H1 (cell line): Measurements from ENCODE around the gene OXER1. TPM values are rescaled to one million over a fixed set of nuclear protein-coding genes. Genes with fewer than 3 reads are reported as not detected.

ENCODE experiments used
- CTCF ChIA-PET: fragments of 300-600 bp; sonication (Branson Sonifier 250); formaldehyde crosslinking; loops from one replicate; lab custom pipeline; 2021; ENCODE audit not compliant: partially characterized antibody; lab: Charles Lee
- POLR2A ChIA-PET: fragments of 300-600 bp; sonication (Branson Sonifier 250); formaldehyde crosslinking; loops from one replicate; lab custom pipeline; 2021; ENCODE audit warnings: inconsistent platforms; ENCODE audit not compliant: partially characterized antibody; lab: Charles Lee
- DNase-seq, 2 experiments: peaks; one replicate each; pipeline versions ENCODE4 v3.0.0 to v3.0.0-alpha.2; 2010 to 2022; ENCODE audit warnings: low spot score in 2 of 2, low read depth in 1 of 2, mixed read lengths in 1 of 2
- FAIRE-seq: peaks from 2 replicates; lab custom pipeline; 2011; peaks lifted over from hg19 to GRCh38; lab: Jason Lieb, UNC
- H2AFZ ChIP-seq: 2 replicates; pipeline ENCODE4 v1.8.1; 2012; ENCODE audit warnings: low read length, inconsistent platforms
- H2AK5ac ChIP-seq: 2 replicates; pipeline ENCODE4 v1.6.1; 2013; ENCODE audit warnings: low read depth, low read length
- H2BK120ac ChIP-seq: replicated peaks from 2 replicates; pipeline ENCODE3; 2013; ENCODE audit warnings: low read depth, low read length, inconsistent platforms
- H2BK12ac ChIP-seq: 2 replicates; pipeline ENCODE4 v1.6.1; 2013; ENCODE audit warnings: low read depth, low read length
- H2BK15ac ChIP-seq: 2 replicates; pipeline ENCODE4 v1.6.1; 2013; ENCODE audit warnings: low read length
- H2BK20ac ChIP-seq: 2 replicates; pipeline ENCODE4 v1.6.1; 2013; ENCODE audit warnings: low read length
- H2BK5ac ChIP-seq: 2 replicates; pipeline ENCODE4 v1.6.1; 2013; ENCODE audit warnings: low read depth, low read length
- H3K14ac ChIP-seq: 2 replicates; pipeline ENCODE4 v1.6.1; 2013; ENCODE audit warnings: inconsistent platforms; ENCODE audit not compliant: insufficient read length
- H3K18ac ChIP-seq: 2 replicates; pipeline ENCODE4 v1.6.1; 2013; ENCODE audit warnings: low read length; ENCODE audit errors: extremely low read depth
- H3K23ac ChIP-seq: 2 replicates; pipeline ENCODE4 v1.6.1; 2013; ENCODE audit warnings: inconsistent platforms; ENCODE audit not compliant: insufficient read length
- H3K23me2 ChIP-seq: 2 replicates; pipeline ENCODE4 v1.6.1; 2013; ENCODE audit warnings: low read depth, low read length
- H3K27ac ChIP-seq: 2 replicates; pipeline ENCODE4 v1.6.1; 2011; ENCODE audit warnings: low read depth, low read length, inconsistent platforms
- H3K27me3 ChIP-seq, 4 experiments: replicated peaks in 1 of 4; 1 replicate in 1 of 4; 2 replicates in 3 of 4; pipeline versions ENCODE4 v1.6.1 to v1.8.1; 2011 to 2013; ENCODE audit warnings: low read length in 3 of 4, mild to moderate bottlenecking in 3 of 4, inconsistent platforms in 2 of 4, mixed read lengths in 2 of 4, moderate library complexity in 1 of 4; ENCODE audit not compliant: control insufficient read depth in 3 of 4, insufficient read depth in 3 of 4; ENCODE audit errors: extremely low read depth in 1 of 4
- H3K36me3 ChIP-seq, 4 experiments: 2 replicates each; pipeline versions ENCODE4 v1.6.1 to v1.8.1; 2011 to 2013; ENCODE audit warnings: mild to moderate bottlenecking in 4 of 4, low read length in 3 of 4, moderate library complexity in 2 of 4, control low read depth in 1 of 4, inconsistent platforms in 1 of 4; ENCODE audit not compliant: insufficient read depth in 4 of 4, control insufficient read depth in 2 of 4
- H3K4ac ChIP-seq: replicated peaks from 2 replicates; pipeline ENCODE3; 2013; ENCODE audit warnings: low read length, low read depth, mixed read lengths, inconsistent platforms; ENCODE audit not compliant: insufficient read length
- H3K4me1 ChIP-seq, 4 experiments: replicated peaks in 1 of 4; 1 replicate in 1 of 4; 2 replicates in 3 of 4; pipeline versions ENCODE4 v1.6.1 to v1.8.1; 2011 to 2013; ENCODE audit warnings: low read length in 3 of 4, inconsistent platforms in 2 of 4, mixed read lengths in 1 of 4; ENCODE audit not compliant: insufficient read depth in 4 of 4, control insufficient read depth in 3 of 4
- H3K4me2 ChIP-seq, 2 experiments: 2 replicates each; pipeline versions ENCODE4 v1.6.1 to v1.8.1; 2011 to 2013; ENCODE audit warnings: low read depth in 2 of 2, low read length in 2 of 2, control low read depth in 1 of 2, inconsistent platforms in 1 of 2, mild to moderate bottlenecking in 1 of 2; ENCODE audit not compliant: insufficient read depth in 1 of 2
- H3K4me3 ChIP-seq, 4 experiments: fragments of 200-600, 300-600 bp in 1 of 4; sonication (generic), shearing (Covaris generic), sonication (Bioruptor Twin) in 1 of 4; 2 replicates each; pipeline versions ENCODE4 v1.5.1 to v1.8.1; 2011 to 2016; ENCODE audit warnings: low read length in 4 of 4, low read depth in 3 of 4, control low read depth in 2 of 4, inconsistent platforms in 2 of 4, mild to moderate bottlenecking in 2 of 4, mixed read lengths in 1 of 4, moderate library complexity in 1 of 4; ENCODE audit not compliant: insufficient read depth in 2 of 4; ENCODE audit errors: extremely low read depth in 1 of 4
- H3K56ac ChIP-seq: replicated peaks from 2 replicates; pipeline ENCODE3; 2013; ENCODE audit warnings: low read depth, mild to moderate bottlenecking, mixed read lengths, low read length, inconsistent platforms; ENCODE audit not compliant: insufficient read length
- H3K79me1 ChIP-seq: 2 replicates; pipeline ENCODE4 v1.6.1; 2013; ENCODE audit warnings: low read depth, low read length, control low read depth
- H3K79me2 ChIP-seq, 2 experiments: 2 replicates each; pipeline versions ENCODE4 v1.6.1 to v1.8.1; 2012 to 2013; ENCODE audit warnings: low read length in 2 of 2, mild to moderate bottlenecking in 2 of 2, inconsistent platforms in 1 of 2; ENCODE audit not compliant: insufficient read depth in 2 of 2, control insufficient read depth in 1 of 2
- H3K9ac ChIP-seq, 4 experiments: replicated peaks in 1 of 4; 1 replicate in 1 of 4; 2 replicates in 3 of 4; pipeline versions ENCODE4 v1.6.1 to v1.8.1; 2011 to 2013; ENCODE audit warnings: low read depth in 3 of 4, low read length in 3 of 4, control low read depth in 2 of 4, mild to moderate bottlenecking in 2 of 4, moderate library complexity in 2 of 4, inconsistent platforms in 1 of 4; ENCODE audit errors: extremely low read depth in 1 of 4
- H3K9me3 ChIP-seq, 2 experiments: 2 replicates each; pipeline versions ENCODE4 v1.6.1 to v1.8.1; 2012 to 2013; ENCODE audit warnings: mild to moderate bottlenecking in 2 of 2, moderate library complexity in 2 of 2, control low read depth in 1 of 2, inconsistent platforms in 1 of 2, low read depth in 1 of 2, low read length in 1 of 2, mixed read lengths in 1 of 2; ENCODE audit not compliant: insufficient read depth in 2 of 2
- H4K20me1 ChIP-seq, 2 experiments: replicated peaks in 1 of 2; 2 replicates each; pipeline versions ENCODE3 to v1.8.1; 2011 to 2013; ENCODE audit warnings: inconsistent platforms in 2 of 2, low read length in 2 of 2, mild to moderate bottlenecking in 1 of 2; ENCODE audit not compliant: insufficient read depth in 2 of 2, control insufficient read depth in 1 of 2
- H4K5ac ChIP-seq: 2 replicates; pipeline ENCODE4 v1.6.1; 2013; ENCODE audit warnings: low read length, low read depth, mixed read lengths, inconsistent platforms; ENCODE audit not compliant: insufficient read length
- H4K8ac ChIP-seq: 2 replicates; pipeline ENCODE4 v1.8.0; 2013; ENCODE audit warnings: mild to moderate bottlenecking, moderate library complexity, low read length, inconsistent platforms; ENCODE audit not compliant: insufficient read depth; ENCODE audit errors: extremely low read depth
- H4K91ac ChIP-seq: replicated peaks from 2 replicates; pipeline ENCODE3; 2013; ENCODE audit warnings: low read length, mixed read lengths, inconsistent platforms; ENCODE audit not compliant: insufficient read length
- BRCA1 ChIP-seq: IDR thresholded peaks from 2 replicates; pipeline ENCODE4 v1.6.1; 2012; ENCODE audit warnings: low read depth, low read length, improper control_type of control experiment
- CBX8 ChIP-seq: fragments of 300-800, 300-1000 bp; sonication (generic); IDR thresholded peaks from 2 replicates; pipeline ENCODE4 v1.7.1; 2016; ENCODE audit warnings: low read depth, low read length, borderline replicate concordance
- CREB1 ChIP-seq: IDR thresholded peaks from 2 replicates; pipeline ENCODE4 v1.6.1; 2012; ENCODE audit warnings: inconsistent platforms
- KDM5A ChIP-seq: fragments of 200-600 bp; IDR thresholded peaks from 2 replicates; pipeline ENCODE4 v1.7.1; 2012; ENCODE audit warnings: mild to moderate bottlenecking, low read length, inconsistent platforms, mixed read lengths
- PHF8 ChIP-seq: fragments of 200-600 bp; sonication (generic); conservative IDR thresholded peaks from 2 replicates; pipeline ENCODE4 v1.7.1; 2012; ENCODE audit warnings: low read depth, mild to moderate bottlenecking, inconsistent platforms, low read length, moderate library complexity
- POLR2A ChIP-seq, 2 experiments: IDR thresholded peaks; 1 replicate in 1 of 2; 2 replicates in 1 of 2; pipeline ENCODE4 v1.6.1; 2011; ENCODE audit warnings: low read depth in 2 of 2, low read length in 2 of 2, mild to moderate bottlenecking in 2 of 2; ENCODE audit errors: control extremely low read depth in 1 of 2
- RNF2 ChIP-seq: fragments of 200-900, 300-1000 bp; sonication (generic); IDR thresholded peaks from 2 replicates; pipeline ENCODE4 v1.7.1; 2016; ENCODE audit warnings: borderline replicate concordance, low read depth, mild to moderate bottlenecking, antibody characterized with exemption, low read length; ENCODE audit not compliant: poor library complexity, severe bottlenecking; ENCODE audit errors: missing control alignments
- WGBS, 2 experiments: shearing (Covaris generic) in 1 of 2; methylation state at CpG; one replicate each; pipeline versions ENCODE4 v1.1.6 to v1.1.7; 2013 to 2015; ENCODE audit warnings: low lambda C conversion rate in 2 of 2, mixed read lengths in 2 of 2, inconsistent platforms in 1 of 2, low coverage in 1 of 2, missing lambda C conversion rate in 1 of 2; ENCODE audit not compliant: insufficient replicate concordance in 2 of 2, insufficient coverage in 1 of 2, insufficient read length in 1 of 2; ENCODE audit errors: extremely low coverage in 1 of 2, missing lambda C conversion rate in 1 of 2; 5-methylcytosine and 5-hydroxymethylcytosine counted together
- polyA plus RNA-seq, 7 experiments: library from polyadenylated mRNA; depleted of rRNA in 3 of 7; stranded (reverse) in 5 of 7; unstranded in 2 of 7; fragments of >200 nt in 5 of 7; fragments of 200-250 nt in 2 of 7; gene quantifications; 1 replicate in 5 of 7; 2 replicates in 1 of 7; 4 replicates in 1 of 7; pipeline versions ENCODE4 v1.2.1 to v1.2.3, GENCODE V29; 2011 to 2013; ENCODE audit warnings: missing spikeins in 2 of 7, mixed read lengths in 2 of 7
- total RNA-seq: library from RNA; stranded (reverse); fragmentation: NEBNext Ultra II Directional; extraction: Animal tissue kit (Norgen Biotek cat#: 25700); gene quantifications from 2 replicates; pipeline ENCODE4 v1.2.1, GENCODE V29; 2021
- TF ChIP-seq, protein P1 (sequence below): IDR thresholded peaks from 2 replicates; pipeline ENCODE4 v1.6.1; 2012; ENCODE audit warnings: inconsistent platforms
- TF ChIP-seq, protein P2 (sequence below), 3 experiments: IDR thresholded peaks; 1 replicate in 2 of 3; 2 replicates in 1 of 3; pipeline versions ENCODE4 v1.5.1 to v1.6.1; 2011; ENCODE audit warnings: low read length in 3 of 3, mild to moderate bottlenecking in 3 of 3, inconsistent platforms in 2 of 3, low read depth in 1 of 3, moderate library complexity in 1 of 3; ENCODE audit not compliant: insufficient read depth in 1 of 3; ENCODE audit errors: control extremely low read depth in 1 of 3

Gene OXER1
- total and polyA plus RNA-seq, 2 of the 8 experiments (the other 6 are each of a cell fraction or from before 2014, with no cell fraction given) = 1.2 to 2.9 TPM

DNA sequence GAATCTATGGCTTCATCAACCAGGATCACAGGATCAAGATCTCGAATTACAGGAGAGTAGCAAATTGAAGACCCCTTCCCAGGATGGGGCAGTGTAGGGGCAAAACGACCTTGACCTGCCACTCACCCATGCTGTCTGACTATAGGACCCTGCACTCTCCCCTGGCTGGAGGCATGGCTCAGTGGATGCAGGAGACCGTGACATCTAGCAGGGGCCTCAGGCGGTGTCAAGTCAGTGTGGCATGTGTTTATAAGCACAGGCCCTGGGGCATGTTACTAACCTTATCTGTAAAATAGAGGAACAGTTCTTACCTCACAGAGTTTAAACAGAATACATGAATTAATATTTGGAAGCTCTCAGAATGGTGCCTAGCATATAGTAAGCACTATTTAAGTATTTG lies 24.9 kb upstream of the OXER1 start:
- Histone ChIP-seq H3K14ac (no peak overlapping the region), H3K23ac (no peak overlapping the region), H4K8ac (no peak overlapping the region), H3K4ac (no peak overlapping the region), H3K27ac (no peak overlapping the region), H2BK120ac (no peak overlapping the region), H4K20me1 (no peaks in the 10 kb centered on the region), H2BK12ac (no peak overlapping the region), H2AFZ (no peak overlapping the region), H2AK5ac (no peak overlapping the region), H3K4me2 (no peak overlapping the region), H3K27me3 (peaks cover 0 to 18% (median 14%) of the 10 kb centered on the region in 4 experiments; a peak in 6 of 7 replicates), H3K23me2 (peaks cover 9% of the 10 kb centered on the region; the same call in 1 of the 2 replicates), H3K79me2 (no peaks in the 10 kb centered on the region), H3K56ac (no peak overlapping the region), H3K36me3 (no peaks in the 10 kb centered on the region), H4K5ac (no peak overlapping the region), H2BK5ac (no peak overlapping the region), H3K18ac (no peak overlapping the region), H2BK20ac (no peak overlapping the region), H3K9me3 (no peaks in the 10 kb centered on the region), H3K4me3 (no peak overlapping the region), H3K9ac (no peak overlapping the region; a peak in 1 of 7 replicates), H4K91ac (no peak overlapping the region), H3K79me1 (no peaks in the 10 kb centered on the region), H3K4me1 (peaks cover 0 to 10% (median 4%) of the 10 kb centered on the region in 4 experiments; a peak in 5 of 7 replicates), H2BK15ac (no peak overlapping the region)
- FAIRE-seq (no peak), DNase-seq (no peak)
- ChIA-PET POLR2A (interaction anchor here (0.5 kb wide), 1 partner anchor 216 kb away, joined by 3 read pairs; no protein-coding TSS in a partner anchor), CTCF (interaction anchor here (1.0 to 2.7 kb wide), 5 partner anchors 12 to 28 kb away, joined by 3 to 10 read pairs (median 5); no protein-coding TSS in a partner anchor)
- WGBS, 2 experiments = 75% methylated on average over 4 of the region's 4 CpGs; no CpG with 5 or more reads in 1 of the 2 experiments
- TF ChIP-seq PHF8 (no peak), KDM5A (no peak), CREB1 (no peak), CBX8 (no peak), POLR2A (IDR thresholded peaks at IDR 0.05; ENCODE audit: control extremely low read depth in 1 of 2, low read depth in 2 of 2, low read length in 2 of 2) (no peak), RNF2 (no peak), BRCA1 (no peak)
- TF ChIP-seq, protein P1, sequence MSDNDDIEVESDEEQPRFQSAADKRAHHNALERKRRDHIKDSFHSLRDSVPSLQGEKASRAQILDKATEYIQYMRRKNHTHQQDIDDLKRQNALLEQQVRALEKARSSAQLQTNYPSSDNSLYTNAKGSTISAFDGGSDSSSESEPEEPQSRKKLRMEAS = no peak
- TF ChIP-seq, protein P2, sequence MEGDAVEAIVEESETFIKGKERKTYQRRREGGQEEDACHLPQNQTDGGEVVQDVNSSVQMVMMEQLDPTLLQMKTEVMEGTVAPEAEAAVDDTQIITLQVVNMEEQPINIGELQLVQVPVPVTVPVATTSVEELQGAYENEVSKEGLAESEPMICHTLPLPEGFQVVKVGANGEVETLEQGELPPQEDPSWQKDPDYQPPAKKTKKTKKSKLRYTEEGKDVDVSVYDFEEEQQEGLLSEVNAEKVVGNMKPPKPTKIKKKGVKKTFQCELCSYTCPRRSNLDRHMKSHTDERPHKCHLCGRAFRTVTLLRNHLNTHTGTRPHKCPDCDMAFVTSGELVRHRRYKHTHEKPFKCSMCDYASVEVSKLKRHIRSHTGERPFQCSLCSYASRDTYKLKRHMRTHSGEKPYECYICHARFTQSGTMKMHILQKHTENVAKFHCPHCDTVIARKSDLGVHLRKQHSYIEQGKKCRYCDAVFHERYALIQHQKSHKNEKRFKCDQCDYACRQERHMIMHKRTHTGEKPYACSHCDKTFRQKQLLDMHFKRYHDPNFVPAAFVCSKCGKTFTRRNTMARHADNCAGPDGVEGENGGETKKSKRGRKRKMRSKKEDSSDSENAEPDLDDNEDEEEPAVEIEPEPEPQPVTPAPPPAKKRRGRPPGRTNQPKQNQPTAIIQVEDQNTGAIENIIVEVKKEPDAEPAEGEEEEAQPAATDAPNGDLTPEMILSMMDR (IDR thresholded peaks at IDR 0.05; ENCODE audit: control extremely low read depth in 1 of 3, insufficient read depth in 1 of 3, low read depth in 1 of 3, low read length in 3 of 3) = no peak
